Left lung (tissue), 10 donors: Measurements from ENCODE around the gene USP6. TPM values are rescaled to one million over a fixed set of nuclear protein-coding genes. Genes with fewer than 3 reads are reported as not detected.

Experiments used
- ATAC-seq: fragments of 200-7000 bp; cut with Tn5 transposase; one replicate; pipeline ENCODE4 v1.9.1; 2020; ENCODE audit warnings: moderate library complexity
- DNase-seq, 4 donors: peaks; one replicate each; pipeline ENCODE4 v3.0.0-alpha.2; 2013 to 2020
- H3K27ac ChIP-seq, 2 donors: fragments of 200-600 bp; sonication (generic) in 1 of 2; one replicate each; pipeline versions ENCODE4 v1.5.0 to v1.8.0; 2020 to 2021
- H3K27me3 ChIP-seq, 2 donors: fragments of 200-600 bp; sonication (generic) in 1 of 2; one replicate each; pipeline versions ENCODE4 v1.5.0 to v1.8.0; 2020 to 2021
- H3K36me3 ChIP-seq, 2 donors: fragments of 200-600 bp; sonication (generic) in 1 of 2; one replicate each; pipeline versions ENCODE4 v1.5.0 to v1.8.0; 2020 to 2021
- H3K4me1 ChIP-seq, 2 donors: fragments of 200-600 bp; one replicate each; pipeline ENCODE4 v1.8.0; 2021
- H3K4me3 ChIP-seq, 2 donors: fragments of 200-600 bp; sonication (generic) in 1 of 2; one replicate each; pipeline versions ENCODE4 v1.5.0 to v1.8.0; 2020 to 2021; ENCODE audit warnings: mild to moderate bottlenecking in 1 of 2
- H3K9me3 ChIP-seq, 2 donors: fragments of 200-600 bp; sonication (generic) in 1 of 2; one replicate each; pipeline versions ENCODE4 v1.5.0 to v1.8.0; 2020 to 2021
- intact Hi-C, 2 donors: fragments of 100-400 bp; cut with DNase I; formaldehyde crosslinking; loops; one replicate each; pipeline versions ENCODE4 v1.11.2 to v1.14.2; 2022
- polyA plus RNA-seq, 6 donors: library from polyadenylated mRNA; unstranded; fragments of 120-200 nt; gene quantifications; one replicate each; pipeline ENCODE4 v1.2.1, GENCODE V29; 2013; ENCODE audit not compliant: insufficient read length in 6 of 6
- total RNA-seq, 2 donors: library from RNA; stranded (reverse); fragmentation: NEBNext Ultra II Directional; extraction: Animal tissue kit (Norgen Biotek cat#: 25700); gene quantifications; one replicate each; pipeline ENCODE4 v1.2.1, GENCODE V29; 2021
- TF ChIP-seq, protein P1 (sequence below), 2 donors: fragments of 200-600 bp; sonication (generic) in 1 of 2; IDR thresholded peaks; one replicate each; pipeline versions ENCODE4 v1.5.0 to v1.8.0; 2021; ENCODE audit warnings: antibody characterized with exemption in 2 of 2
- donor health status: DM: no; HTN: yes; CAD: no.
- donor health status: DM: no; HTN: no; CAD: no.

USP6 gene
- total and polyA plus RNA-seq, 8 donors = 0.15 to 16.5 (median 5.8) TPM

DNA sequence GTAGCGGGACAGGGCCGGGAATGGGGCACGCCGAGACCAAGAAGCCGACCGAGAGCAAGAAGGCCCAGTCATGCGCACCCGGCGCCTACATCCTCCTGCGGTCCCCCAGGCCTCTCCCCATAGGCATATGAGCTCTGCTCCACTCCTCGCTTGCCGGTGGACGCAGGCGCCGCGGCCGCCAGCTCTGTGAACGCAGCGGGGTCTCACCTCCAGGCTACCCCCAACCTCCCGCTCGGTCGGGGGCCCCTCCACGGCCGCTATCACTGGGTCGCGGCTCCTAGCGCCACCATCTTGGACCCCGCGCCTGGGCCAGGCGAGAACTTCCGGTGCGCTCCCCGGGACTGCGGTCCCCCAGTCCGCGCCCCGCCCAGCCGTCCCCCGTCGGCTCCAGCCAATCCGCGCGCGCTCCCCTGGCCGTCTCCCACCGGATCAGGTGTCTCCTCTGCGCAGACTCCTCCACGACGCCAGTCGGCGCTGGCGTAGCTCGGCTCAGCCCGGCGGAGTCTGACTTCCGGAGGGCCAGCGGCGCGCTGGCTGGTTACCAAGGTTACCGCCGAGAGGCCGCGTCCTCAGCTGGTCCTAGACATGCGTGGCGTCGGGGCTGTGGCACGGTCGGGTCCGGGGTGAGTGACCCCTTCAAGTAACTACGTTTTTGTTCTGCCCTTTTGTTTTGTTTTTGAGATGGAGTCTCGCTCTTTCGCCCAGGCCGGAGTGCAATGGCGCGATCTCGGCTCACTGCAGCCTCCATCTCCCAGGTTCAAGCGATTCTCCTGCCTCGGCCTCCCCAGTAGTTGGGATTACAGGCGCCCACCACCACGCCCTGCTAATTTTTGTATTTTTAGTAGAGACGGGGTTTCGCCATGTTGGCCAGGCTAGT, 75.9 kb downstream of the USP6 start, which contains the start of gene ZNF594:
ZNF594 (minus strand) TSS at position 328 of the 877 bp plus-strand sequence. CDS start 7,612 bp downstream, outside the sequence.
- DNase-seq = peak; percentile 94 to 98 (median 97)
- Histone ChIP-seq H3K36me3 (peaks cover 0 to 24% of the 10 kb centered on the region in 2 donors), H3K27ac (peak within 1 kb of the TSS in 1 of 2 donors; percentile 79), H3K27me3 (no peaks in the 10 kb centered on the region), H3K4me3 (peak within 1 kb of the TSS; percentile 64 to 81), H3K4me1 (peaks cover 0 to 16% of the 10 kb centered on the region in 2 donors), H3K9me3 (peaks cover 0 to 27% of the 10 kb centered on the region in 2 donors)
- intact Hi-C loops = no loop called here
- TF ChIP-seq, protein P1, sequence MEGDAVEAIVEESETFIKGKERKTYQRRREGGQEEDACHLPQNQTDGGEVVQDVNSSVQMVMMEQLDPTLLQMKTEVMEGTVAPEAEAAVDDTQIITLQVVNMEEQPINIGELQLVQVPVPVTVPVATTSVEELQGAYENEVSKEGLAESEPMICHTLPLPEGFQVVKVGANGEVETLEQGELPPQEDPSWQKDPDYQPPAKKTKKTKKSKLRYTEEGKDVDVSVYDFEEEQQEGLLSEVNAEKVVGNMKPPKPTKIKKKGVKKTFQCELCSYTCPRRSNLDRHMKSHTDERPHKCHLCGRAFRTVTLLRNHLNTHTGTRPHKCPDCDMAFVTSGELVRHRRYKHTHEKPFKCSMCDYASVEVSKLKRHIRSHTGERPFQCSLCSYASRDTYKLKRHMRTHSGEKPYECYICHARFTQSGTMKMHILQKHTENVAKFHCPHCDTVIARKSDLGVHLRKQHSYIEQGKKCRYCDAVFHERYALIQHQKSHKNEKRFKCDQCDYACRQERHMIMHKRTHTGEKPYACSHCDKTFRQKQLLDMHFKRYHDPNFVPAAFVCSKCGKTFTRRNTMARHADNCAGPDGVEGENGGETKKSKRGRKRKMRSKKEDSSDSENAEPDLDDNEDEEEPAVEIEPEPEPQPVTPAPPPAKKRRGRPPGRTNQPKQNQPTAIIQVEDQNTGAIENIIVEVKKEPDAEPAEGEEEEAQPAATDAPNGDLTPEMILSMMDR (IDR thresholded peaks at IDR 0.05) = peak; percentile 62 to 78
- ATAC-seq = peak; percentile 100

DNA sequence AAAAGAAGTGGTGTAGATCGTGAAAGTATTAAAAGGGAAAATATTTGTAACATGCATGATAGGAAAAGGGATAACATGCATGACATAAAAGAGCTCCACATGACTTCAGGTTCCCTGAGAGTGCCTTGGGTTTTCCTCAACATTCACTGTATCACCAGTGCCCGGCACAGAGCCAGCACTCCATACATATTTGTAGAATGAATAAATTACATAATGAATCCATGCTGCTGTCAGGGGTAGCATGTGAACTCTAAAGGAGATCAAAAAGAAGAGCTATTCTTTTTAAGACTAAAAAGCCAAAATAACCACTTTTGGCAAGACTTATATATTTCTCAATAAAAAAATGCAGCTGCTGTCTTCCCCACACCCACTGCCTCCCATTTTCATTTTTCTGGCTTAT, 78.5 kb downstream of the USP6 start:
- TF ChIP-seq, protein P1 (IDR thresholded peaks at IDR 0.05) = no peak

DNA sequence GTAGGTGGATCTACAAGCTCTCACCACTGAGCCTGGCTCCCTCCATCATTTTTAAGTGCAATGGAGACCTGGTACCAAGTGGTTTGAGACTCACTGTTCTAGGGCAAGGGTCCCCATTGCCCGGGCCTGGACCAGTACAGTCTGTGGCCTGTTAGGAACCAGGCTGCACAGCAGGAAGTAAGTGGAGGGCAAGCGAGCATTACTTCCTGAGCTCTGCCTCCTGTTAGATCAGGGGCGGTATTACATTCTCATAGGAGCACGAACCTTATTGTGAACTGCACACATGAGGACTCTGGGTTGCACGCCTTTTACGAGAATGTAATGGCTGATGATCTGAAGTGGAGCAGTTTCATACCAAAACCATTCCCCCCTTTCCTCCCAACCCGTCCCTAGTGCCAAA, 82.6 kb downstream of the USP6 start:
- Histone ChIP-seq H3K9me3 (no peaks in the 10 kb centered on the region), H3K36me3 (no peaks in the 10 kb centered on the region), H3K4me3 (no peak overlapping the region), H3K27ac (no peak overlapping the region), H3K27me3 (no peaks in the 10 kb centered on the region), H3K4me1 (no peaks in the 10 kb centered on the region)
- no peak for DNase-seq
- no peak for ATAC-seq
- intact Hi-C loops = loop anchor here in 1 of 2 donors (5.0 kb wide), 1 partner anchor 39 kb away; no protein-coding TSS in a partner anchor
- TF ChIP-seq, protein P1 (IDR thresholded peaks at IDR 0.05) = no peak

More for the DNA sequence above, 78.5 kb downstream of the USP6 start:
- ATAC-seq (no peak), DNase-seq (no peak)
- Histone ChIP-seq H3K27ac (no peak overlapping the region), H3K27me3 (no peaks in the 10 kb centered on the region), H3K4me1 (peaks cover 0 to 16% of the 10 kb centered on the region in 2 donors), H3K4me3 (no peak overlapping the region), H3K9me3 (peaks cover 0 to 2% of the 10 kb centered on the region in 2 donors), H3K36me3 (peaks cover 0 to 2% of the 10 kb centered on the region in 2 donors)
- intact Hi-C loops = no loop called here

DNA sequence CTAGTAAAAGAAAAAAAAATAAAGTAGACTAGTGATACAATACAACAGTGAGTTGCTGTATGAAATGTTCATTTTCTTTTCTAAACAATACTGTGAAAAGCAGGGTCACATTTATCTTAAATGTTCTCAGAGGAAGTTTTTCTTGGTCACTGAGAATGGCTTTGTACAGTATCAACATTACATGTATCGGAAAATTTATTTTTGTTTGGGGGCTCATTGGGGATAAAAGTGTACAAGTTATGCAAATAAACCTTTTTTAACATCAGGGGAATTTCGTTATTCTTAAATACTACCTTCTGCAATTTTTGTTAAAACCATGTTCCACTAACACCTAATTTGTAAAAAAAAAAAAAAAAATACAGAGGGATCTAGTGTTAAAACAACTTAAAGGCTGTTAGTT, 84.5 kb downstream of the USP6 start:
- DNase-seq (no peak), ATAC-seq (no peak)
- Histone ChIP-seq H3K27ac (no peak overlapping the region), H3K27me3 (no peaks in the 10 kb centered on the region), H3K4me1 (no peaks in the 10 kb centered on the region), H3K4me3 (no peak overlapping the region), H3K9me3 (no peaks in the 10 kb centered on the region), H3K36me3 (no peaks in the 10 kb centered on the region)
- intact Hi-C loops = no loop called here
- TF ChIP-seq, protein P1 (IDR thresholded peaks at IDR 0.05) = no peak

DNA sequence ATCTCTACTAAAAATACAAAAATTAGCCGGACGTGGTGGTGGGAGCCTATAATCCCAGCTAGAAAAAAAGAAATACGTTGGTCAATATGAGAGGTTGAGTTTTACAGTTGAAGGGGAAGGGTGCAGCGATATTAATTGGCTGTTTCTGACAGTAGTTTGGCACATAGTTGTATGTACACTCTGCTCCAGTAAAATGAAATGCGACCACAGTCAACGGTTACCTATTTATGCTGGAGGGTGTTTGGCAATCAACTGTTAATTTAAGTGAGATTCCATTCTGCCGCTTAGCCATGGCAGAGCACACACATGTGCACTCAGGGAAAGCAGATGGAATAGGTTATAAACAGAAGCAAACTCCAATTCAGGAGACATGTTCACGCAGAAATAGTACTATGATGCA, 85.2 kb downstream of the USP6 start:
- no peaks in the 10 kb centered on the region for H3K9me3 ChIP-seq

More for the DNA sequence above, 85.2 kb downstream of the USP6 start:
- DNase-seq (no peak), ATAC-seq (no peak)
- Histone ChIP-seq H3K27ac (no peak overlapping the region), H3K4me3 (no peak overlapping the region), H3K4me1 (no peaks in the 10 kb centered on the region), H3K27me3 (no peaks in the 10 kb centered on the region), H3K36me3 (no peaks in the 10 kb centered on the region)
- intact Hi-C loops = no loop called here
- TF ChIP-seq, protein P1 (IDR thresholded peaks at IDR 0.05) = no peak
